ENCODE measurements around the gene SLCO3A1. TPM values are rescaled to one million over a fixed set of nuclear protein-coding genes. Genes with fewer than 3 reads are reported as not detected.

The SLCO3A1 gene
- total RNA-seq, 1 experiment from 2014 or later, result 9.1 TPM

- DNase-seq (ENCODE audit: low spot score), result no peak
- ChIA-PET CTCF (no interaction called here), POLR2A (no interaction called here)
- Mint-ChIP-seq H3K27me3 (ENCODE audit: low read depth) (no peaks in the 10 kb centered on the region), H3K4me3 (no peak overlapping the region), H3K27ac (no peak overlapping the region), H3K4me1 (peaks cover 8% of the 10 kb centered on the region), H3K9me3 (no peaks in the 10 kb centered on the region), H3K36me3 (no peaks in the 10 kb centered on the region)
- TF ChIP-seq TCF7 (CRISPR knock-in tag; IDR thresholded peaks at IDR 0.05; ENCODE audit: low read depth) (no peak), SP1 (CRISPR knock-in tag; conservative IDR thresholded peaks at IDR 0.05) (no peak), GRHL2 (CRISPR knock-in tag; IDR thresholded peaks at IDR 0.05; ENCODE audit: insufficient replicate concordance, severe bottlenecking) (no peak), ZNF396 (CRISPR knock-in tag; IDR thresholded peaks at IDR 0.05; ENCODE audit: borderline replicate concordance) (no peak), ZNF423 (CRISPR knock-in tag; IDR thresholded peaks at IDR 0.05) (no peak), GABPB1 (CRISPR knock-in tag; IDR thresholded peaks at IDR 0.05) (no peak), PRDM15 (CRISPR knock-in tag; IDR thresholded peaks at IDR 0.05) (no peak), FOXK1 (CRISPR knock-in tag; IDR thresholded peaks at IDR 0.05) (no peak), TEAD4 (CRISPR knock-in tag; IDR thresholded peaks at IDR 0.05) (no peak), ATF1 (CRISPR knock-in tag; IDR thresholded peaks at IDR 0.05) (no peak), NFATC4 (CRISPR knock-in tag; IDR thresholded peaks at IDR 0.05) (no peak), JUN (CRISPR knock-in tag; IDR thresholded peaks at IDR 0.05) (no peak), CTCF (IDR thresholded peaks at IDR 0.05) (no peak)
- ATAC-seq, result no peak
These were observed 123.5 kb downstream of the SLCO3A1 start for GRCh38 chr15:91976966-91977365.

- no peaks in the 10 kb centered on the region for H3K36me3 Mint-ChIP-seq
- H3K4me3 Mint-ChIP-seq, result no peak overlapping the region
- no peaks in the 10 kb centered on the region for H3K9me3 Mint-ChIP-seq
- ATAC-seq (no peak), DNase-seq (ENCODE audit: low spot score) (no peak)
- H3K4me1 Mint-ChIP-seq, result 0 out of 2 replicates have a peak, but pooled peaks cover under 1% of the 10 kb centered on the region
- CTCF ChIA-PET, result interaction anchor here (1.1 to 2.1 kb wide), 2 partner anchors 13 to 99 kb away, joined by 3 to 10 read pairs; no protein-coding TSS in a partner anchor
- H3K27ac Mint-ChIP-seq, result no peak overlapping the region
- H3K27me3 Mint-ChIP-seq (ENCODE audit: low read depth), result no peaks in the 10 kb centered on the region
- POLR2A ChIA-PET, result no interaction called here
- TF ChIP-seq FOXJ3 (CRISPR knock-in tag; IDR thresholded peaks at IDR 0.05; ENCODE audit: borderline replicate concordance) (no peak), SOX15 (CRISPR knock-in tag; IDR thresholded peaks at IDR 0.05) (no peak), ATF2 (CRISPR knock-in tag; IDR thresholded peaks at IDR 0.05; ENCODE audit: borderline replicate concordance, low read depth) (no peak), MYBL2 (CRISPR knock-in tag; IDR thresholded peaks at IDR 0.05) (no peak), ZNF317 (CRISPR knock-in tag; IDR thresholded peaks at IDR 0.05; ENCODE audit: borderline replicate concordance, low read depth) (no peak), CREB1 (CRISPR knock-in tag; IDR thresholded peaks at IDR 0.05) (no peak), IRF1 (CRISPR knock-in tag; IDR thresholded peaks at IDR 0.05) (no peak), ZNF219 (CRISPR knock-in tag; IDR thresholded peaks at IDR 0.05; ENCODE audit: borderline replicate concordance) (no peak), HMGA2 (CRISPR knock-in tag; IDR thresholded peaks at IDR 0.05) (no peak), CREM (CRISPR knock-in tag; IDR thresholded peaks at IDR 0.05) (no peak), ZNF416 (CRISPR knock-in tag; IDR thresholded peaks at IDR 0.05) (no peak), CDX4 (CRISPR knock-in tag; IDR thresholded peaks at IDR 0.05; ENCODE audit: borderline replicate concordance) (no peak), ZNF425 (CRISPR knock-in tag; conservative IDR thresholded peaks at IDR 0.05) (no peak)
These were observed 127.2 kb downstream of the SLCO3A1 start for GRCh38 chr15:91980502-91981267.
